ENCODE results near the gene GAPDHS. TPM values are rescaled to one million over a fixed set of nuclear protein-coding genes. Genes with fewer than 3 reads are reported as not detected.

The GAPDHS gene
- total RNA-seq, 1 experiment from 2014 or later, result not detected

DNA sequence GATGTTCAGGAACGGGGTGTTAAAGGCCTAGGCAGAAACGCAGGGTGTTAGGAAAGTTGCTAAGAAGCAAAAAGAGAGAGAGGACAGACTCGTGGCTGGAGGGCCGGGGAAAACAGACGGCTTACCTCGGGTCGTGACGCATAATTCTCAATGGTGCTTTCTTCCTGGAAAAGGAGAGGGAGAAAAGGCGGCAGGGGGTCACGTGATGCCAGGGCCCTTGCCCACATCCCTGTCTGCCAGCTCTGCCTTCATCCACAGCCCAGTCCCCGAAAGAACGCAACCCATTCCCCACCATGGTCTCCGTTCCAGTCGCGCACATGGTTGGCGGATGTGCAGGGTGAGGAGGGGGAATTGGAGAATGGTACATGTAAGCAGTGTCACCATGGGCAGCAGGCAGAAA is 44.6 kb upstream of the GAPDHS start:
- Mint-ChIP-seq H3K36me3 (ENCODE audit: insufficient read depth, unreplicated experiment) (no peaks in the 10 kb centered on the region), H3K4me1 (ENCODE audit: low read depth, unreplicated experiment) (no peaks in the 10 kb centered on the region), H3K27ac (ENCODE audit: unreplicated experiment) (no peak overlapping the region), H3K9me3 (ENCODE audit: low read depth, unreplicated experiment) (no peaks in the 10 kb centered on the region), H3K27me3 (ENCODE audit: unreplicated experiment) (peaks cover 99% of the 10 kb centered on the region), H3K4me3 (ENCODE audit: low read depth, unreplicated experiment) (no peak overlapping the region)
- no peak for DNase-seq
- CTCF ChIA-PET, result no interaction called here
- intact Hi-C loops (cut with micrococcal nuclease; ENCODE audit: unreplicated experiment), result no loop called here
- BruUV-seq (replicated peaks), result no TSS peak
- TF ChIP-seq, protein P1, sequence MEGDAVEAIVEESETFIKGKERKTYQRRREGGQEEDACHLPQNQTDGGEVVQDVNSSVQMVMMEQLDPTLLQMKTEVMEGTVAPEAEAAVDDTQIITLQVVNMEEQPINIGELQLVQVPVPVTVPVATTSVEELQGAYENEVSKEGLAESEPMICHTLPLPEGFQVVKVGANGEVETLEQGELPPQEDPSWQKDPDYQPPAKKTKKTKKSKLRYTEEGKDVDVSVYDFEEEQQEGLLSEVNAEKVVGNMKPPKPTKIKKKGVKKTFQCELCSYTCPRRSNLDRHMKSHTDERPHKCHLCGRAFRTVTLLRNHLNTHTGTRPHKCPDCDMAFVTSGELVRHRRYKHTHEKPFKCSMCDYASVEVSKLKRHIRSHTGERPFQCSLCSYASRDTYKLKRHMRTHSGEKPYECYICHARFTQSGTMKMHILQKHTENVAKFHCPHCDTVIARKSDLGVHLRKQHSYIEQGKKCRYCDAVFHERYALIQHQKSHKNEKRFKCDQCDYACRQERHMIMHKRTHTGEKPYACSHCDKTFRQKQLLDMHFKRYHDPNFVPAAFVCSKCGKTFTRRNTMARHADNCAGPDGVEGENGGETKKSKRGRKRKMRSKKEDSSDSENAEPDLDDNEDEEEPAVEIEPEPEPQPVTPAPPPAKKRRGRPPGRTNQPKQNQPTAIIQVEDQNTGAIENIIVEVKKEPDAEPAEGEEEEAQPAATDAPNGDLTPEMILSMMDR (IDR thresholded peaks at IDR 0.05; ENCODE audit: unreplicated experiment), result no peak

DNA sequence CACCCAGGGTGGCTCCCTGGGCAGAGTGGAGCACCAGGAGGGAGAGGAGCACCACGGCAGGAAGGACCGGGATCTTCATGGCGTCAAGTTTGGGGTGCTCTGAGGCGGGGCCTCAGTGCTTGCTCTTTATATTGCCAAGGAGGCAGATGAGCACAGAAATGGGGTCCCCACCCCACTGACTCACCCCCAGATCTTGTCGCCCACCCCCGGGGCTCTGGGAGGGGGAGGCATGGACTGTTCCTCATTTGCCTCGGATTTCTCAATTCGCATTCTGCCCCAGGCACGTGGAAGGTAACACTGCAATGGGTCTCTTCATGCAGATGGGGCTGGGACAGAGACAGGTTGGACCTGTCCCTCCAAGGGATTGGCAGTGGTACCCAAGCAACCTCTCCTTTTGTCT is 42.9 kb upstream of the GAPDHS start, which contains the start of gene KRTDAP:
TSS of gene KRTDAP (minus strand) at position 101 of the 400 bp plus-strand sequence. CDS start at position 79, 22 bp downstream.
- Mint-ChIP-seq H3K9me3 (ENCODE audit: low read depth, unreplicated experiment) (no peaks in the 10 kb centered on the region), H3K4me1 (ENCODE audit: low read depth, unreplicated experiment) (no peaks in the 10 kb centered on the region), H3K27ac (ENCODE audit: unreplicated experiment) (no peak within 1 kb of the TSS), H3K36me3 (ENCODE audit: insufficient read depth, unreplicated experiment) (no peaks in the 10 kb centered on the region), H3K27me3 (ENCODE audit: unreplicated experiment) (peaks cover 88% of the 10 kb centered on the region), H3K4me3 (ENCODE audit: low read depth, unreplicated experiment) (no peak within 1 kb of the TSS)
- DNase-seq, result no peak
- CTCF ChIA-PET, result interaction anchor here (0.7 kb wide), 1 partner anchor 792 kb away, joined by 4 read pairs; no protein-coding TSS in a partner anchor
- intact Hi-C loops (cut with micrococcal nuclease; ENCODE audit: unreplicated experiment), result no loop called here
- TF ChIP-seq, protein P1 (IDR thresholded peaks at IDR 0.05; ENCODE audit: unreplicated experiment), result no peak
- BruUV-seq (replicated peaks), result no TSS peak

DNA sequence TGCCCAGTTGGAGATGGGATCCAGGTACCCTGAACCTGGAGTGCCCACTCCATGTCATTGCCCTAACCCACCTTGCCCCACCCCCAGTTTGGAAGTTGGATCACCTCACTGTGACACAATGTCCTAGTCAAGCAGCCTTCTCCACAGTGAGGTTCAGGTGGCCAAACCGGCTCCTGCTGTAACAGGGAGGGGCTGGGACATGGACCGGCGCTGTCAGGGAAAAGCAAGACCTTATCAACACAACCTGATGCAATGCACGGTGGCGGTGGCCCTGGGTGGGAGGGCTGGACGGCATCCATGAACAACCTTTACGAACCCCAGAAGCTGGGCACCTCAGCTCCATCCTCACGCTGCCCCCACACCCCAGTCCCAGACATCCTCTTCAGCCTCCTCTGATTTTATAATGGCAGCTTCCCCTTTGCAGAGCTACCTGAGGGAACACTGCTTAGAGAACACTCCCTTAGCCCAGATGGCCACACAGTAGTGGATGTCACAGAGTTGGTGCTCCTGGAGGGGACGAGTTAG is 41.4 kb upstream of the GAPDHS start:
- no peak overlapping the region for H3K27ac Mint-ChIP-seq (ENCODE audit: unreplicated experiment)

DNA sequence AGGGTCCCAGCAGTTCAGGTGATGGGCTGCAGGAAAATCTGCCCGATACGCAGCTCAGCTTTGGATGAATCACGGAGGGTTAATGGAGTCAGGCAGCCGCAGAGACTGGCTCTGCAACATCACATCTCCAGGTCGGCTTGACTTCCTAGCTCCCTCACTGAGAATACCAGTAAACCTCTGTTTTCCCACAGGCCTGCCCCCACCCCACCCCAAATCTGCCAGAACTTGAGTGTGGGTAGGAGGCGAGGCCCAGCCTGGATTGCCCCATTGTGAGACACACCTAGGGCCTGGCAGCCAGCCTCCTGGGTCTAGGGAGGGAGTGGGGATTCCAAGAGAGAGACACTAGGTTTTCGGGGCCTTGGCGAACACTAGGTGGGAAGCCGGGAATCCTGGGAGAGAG is 39.3 kb upstream of the GAPDHS start:
- H3K27ac Mint-ChIP-seq (ENCODE audit: unreplicated experiment), result no peak overlapping the region
- no peaks in the 10 kb centered on the region for H3K9me3 Mint-ChIP-seq (ENCODE audit: low read depth, unreplicated experiment)
- TF ChIP-seq, protein P1 (IDR thresholded peaks at IDR 0.05; ENCODE audit: unreplicated experiment), result no peak
- intact Hi-C loops (cut with micrococcal nuclease; ENCODE audit: unreplicated experiment), result no loop called here
- H3K4me3 Mint-ChIP-seq (ENCODE audit: low read depth, unreplicated experiment), result no peak overlapping the region
- CTCF ChIA-PET, result no interaction called here
- peaks cover 9% of the 10 kb centered on the region for H3K36me3 Mint-ChIP-seq (ENCODE audit: insufficient read depth, unreplicated experiment)
- no peaks in the 10 kb centered on the region for H3K4me1 Mint-ChIP-seq (ENCODE audit: low read depth, unreplicated experiment)
- no TSS peak for BruUV-seq (replicated peaks)
- no peak for DNase-seq
- peaks cover 52% of the 10 kb centered on the region for H3K27me3 Mint-ChIP-seq (ENCODE audit: unreplicated experiment)

More for the DNA sequence above, 41.4 kb upstream of the GAPDHS start:
- H3K27me3 Mint-ChIP-seq (ENCODE audit: unreplicated experiment), result peaks cover 73% of the 10 kb centered on the region
- H3K9me3 Mint-ChIP-seq (ENCODE audit: low read depth, unreplicated experiment), result no peaks in the 10 kb centered on the region
- CTCF ChIA-PET, result interaction anchor here (0.6 to 1.0 kb wide), 2 partner anchors 14 to 464 kb away, joined by 3 to 6 read pairs; no protein-coding TSS in a partner anchor
- H3K4me1 Mint-ChIP-seq (ENCODE audit: low read depth, unreplicated experiment), result no peaks in the 10 kb centered on the region
- TF ChIP-seq, protein P1 (IDR thresholded peaks at IDR 0.05; ENCODE audit: unreplicated experiment), result no peak
- BruUV-seq (replicated peaks), result no TSS peak
- DNase-seq, result peak; percentile 36
- intact Hi-C loops (cut with micrococcal nuclease; ENCODE audit: unreplicated experiment), result no loop called here
- peaks cover under 1% of the 10 kb centered on the region for H3K36me3 Mint-ChIP-seq (ENCODE audit: insufficient read depth, unreplicated experiment)
- H3K4me3 Mint-ChIP-seq (ENCODE audit: low read depth, unreplicated experiment), result no peak overlapping the region

Measured in Calu3 (cell line).